Memory B cell (primary cell): ENCODE results near the gene CRADD.
"Not testable (repeated sequence)": the region's sequence is repeated elsewhere in the genome, so short reads cannot be mapped to it uniquely, and the experiment has no call there.

Experiments
- ATAC-seq: fragments of 150-1000 bp; cut with Tn5 transposase; 2 replicates; pipeline ENCODE4 v1.10.0; 2021; ENCODE audit warnings: low read depth, mild to moderate bottlenecking, moderate library complexity
- DNase-seq, 2 donors: peaks; one replicate each; pipeline ENCODE4 v3.0.0; 2022; ENCODE audit warnings: low spot score in 2 of 2
- H3K27ac Mint-ChIP-seq: one replicate; pipeline ENCODE4 v1.8.0; 2022; ENCODE audit warnings: mild to moderate bottlenecking, moderate library complexity, mixed read lengths
- H3K27me3 Mint-ChIP-seq: one replicate; pipeline ENCODE4 v1.8.0; 2022; ENCODE audit warnings: mixed read lengths
- H3K36me3 Mint-ChIP-seq: one replicate; pipeline ENCODE4 v1.8.0; 2022; ENCODE audit warnings: mild to moderate bottlenecking, mixed read lengths
- H3K4me1 Mint-ChIP-seq: one replicate; pipeline ENCODE4 v1.8.0; 2022; ENCODE audit warnings: mixed read lengths
- H3K4me3 Mint-ChIP-seq: one replicate; pipeline ENCODE4 v1.8.0; 2022; ENCODE audit warnings: mild to moderate bottlenecking, moderate library complexity, mixed read lengths
- H3K9me3 Mint-ChIP-seq: one replicate; pipeline ENCODE4 v1.8.0; 2022; ENCODE audit warnings: mixed read lengths

Gene CRADD

DNA sequence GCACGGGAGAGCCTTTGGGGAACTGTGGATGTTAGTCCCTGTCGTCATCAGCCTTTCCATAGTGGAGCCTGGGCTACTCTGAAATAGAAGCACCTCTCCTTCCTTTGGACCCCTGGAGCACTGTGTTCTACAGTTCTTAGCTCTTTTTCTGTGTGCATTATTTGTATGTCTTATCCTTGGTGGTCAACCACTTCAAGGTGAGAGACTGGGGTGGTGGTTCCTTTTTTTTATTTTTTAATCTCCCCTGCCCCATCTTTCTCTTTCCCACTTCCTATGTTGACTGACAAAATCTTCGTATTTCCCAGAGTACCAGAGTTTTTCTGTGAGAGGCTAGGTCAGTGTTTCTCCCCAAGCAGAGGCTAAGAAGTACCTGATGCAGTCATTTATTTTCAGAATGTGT, 111.7 kb downstream of the CRADD start:
- no peak for DNase-seq
- H3K9me3 Mint-ChIP-seq = no peaks in the 10 kb centered on the region
- ATAC-seq = no peak
- H3K4me3 Mint-ChIP-seq = no peak overlapping the region
- no peaks in the 10 kb centered on the region for H3K4me1 Mint-ChIP-seq
- peaks cover 13% of the 10 kb centered on the region for H3K36me3 Mint-ChIP-seq
- no peak overlapping the region for H3K27ac Mint-ChIP-seq
- no peaks in the 10 kb centered on the region for H3K27me3 Mint-ChIP-seq

DNA sequence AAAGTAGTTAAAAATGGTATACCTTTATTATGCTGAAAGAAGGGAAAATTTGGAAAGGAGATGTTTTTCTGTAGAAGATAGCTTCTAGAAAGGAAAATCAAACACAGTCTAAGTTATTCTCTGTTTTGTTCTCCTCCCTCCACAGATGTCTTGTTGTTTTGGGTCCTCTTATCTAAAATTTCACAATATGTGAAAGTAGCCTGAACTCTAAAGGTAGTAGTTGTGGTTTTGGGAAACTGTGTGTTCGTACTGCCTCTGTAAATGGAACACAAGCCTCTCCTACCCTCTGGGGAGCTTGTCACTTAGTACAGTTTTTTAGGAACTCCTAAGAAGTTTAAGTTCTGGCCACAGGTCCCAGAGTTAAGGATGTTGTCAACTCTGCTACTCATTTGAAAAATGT, 112.6 kb downstream of the CRADD start:
- H3K9me3 Mint-ChIP-seq = no peaks in the 10 kb centered on the region
- H3K4me3 Mint-ChIP-seq = no peak overlapping the region
- ATAC-seq (no peak), DNase-seq (no peak)
- no peaks in the 10 kb centered on the region for H3K4me1 Mint-ChIP-seq
- H3K27ac Mint-ChIP-seq = no peak overlapping the region
- H3K27me3 Mint-ChIP-seq = no peaks in the 10 kb centered on the region
- peaks cover 13% of the 10 kb centered on the region for H3K36me3 Mint-ChIP-seq

DNA sequence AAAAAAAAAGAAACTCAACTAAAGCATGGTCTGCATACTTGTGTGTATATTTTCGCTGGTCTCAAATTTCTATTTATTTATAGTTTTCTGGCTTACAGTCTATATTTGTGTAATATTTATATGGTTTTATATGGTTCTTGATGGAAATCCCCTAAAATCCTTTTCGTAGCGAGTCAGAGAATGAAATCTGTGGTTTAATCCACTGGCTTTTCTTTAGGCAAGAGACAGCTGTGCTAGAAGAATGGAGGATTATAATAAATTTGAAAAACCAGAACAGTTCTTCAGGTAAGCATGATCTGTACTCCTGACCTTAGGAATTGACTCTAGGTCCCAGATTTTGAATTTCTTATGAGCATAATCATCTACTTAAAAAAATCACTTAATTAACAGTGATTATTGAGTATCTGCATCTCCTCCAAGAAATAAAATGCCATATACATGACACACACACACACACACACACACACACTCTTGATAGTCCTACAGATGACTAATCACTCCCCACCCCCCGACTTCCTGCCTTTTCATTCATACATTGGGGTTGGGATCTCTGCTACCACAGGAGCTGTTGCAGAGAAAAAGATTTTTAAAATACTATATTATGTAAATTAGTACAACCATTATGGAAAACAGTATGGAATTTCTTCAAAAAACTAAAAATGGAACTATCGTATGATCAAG, 113.4 kb downstream of the CRADD start:
- H3K9me3 Mint-ChIP-seq = no peaks in the 10 kb centered on the region
- peaks cover 10% of the 10 kb centered on the region for H3K36me3 Mint-ChIP-seq
- DNase-seq = no peak
- no peak overlapping the region for H3K4me3 Mint-ChIP-seq
- H3K27ac Mint-ChIP-seq = no peak overlapping the region
- ATAC-seq = no peak
- no peaks in the 10 kb centered on the region for H3K27me3 Mint-ChIP-seq
- H3K4me1 Mint-ChIP-seq = no peaks in the 10 kb centered on the region

DNA sequence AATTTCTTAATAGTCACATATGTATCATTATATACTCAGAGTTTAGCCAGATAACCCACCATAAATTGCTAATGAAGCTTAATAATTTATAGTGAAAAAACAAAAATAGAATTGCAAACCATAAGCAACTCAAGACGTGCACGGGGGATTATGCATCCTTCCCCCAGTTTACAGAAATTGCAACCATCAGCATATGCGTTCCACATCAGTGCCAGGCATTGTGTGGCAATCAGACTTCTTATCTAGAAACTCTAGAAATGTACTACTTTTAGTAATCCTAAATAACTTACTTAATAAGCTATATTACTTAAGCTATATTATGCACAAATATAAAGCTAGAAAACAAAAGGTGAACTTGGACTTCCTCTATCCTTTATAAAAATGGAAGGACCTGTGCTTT, 115.8 kb downstream of the CRADD start:
- Mint-ChIP-seq H3K4me1 (no peaks in the 10 kb centered on the region), H3K9me3 (no peaks in the 10 kb centered on the region), H3K27ac (no peak overlapping the region), H3K4me3 (no peak overlapping the region), H3K27me3 (no peaks in the 10 kb centered on the region), H3K36me3 (peaks cover 3% of the 10 kb centered on the region)
- ATAC-seq (no peak), DNase-seq (no peak)

DNA sequence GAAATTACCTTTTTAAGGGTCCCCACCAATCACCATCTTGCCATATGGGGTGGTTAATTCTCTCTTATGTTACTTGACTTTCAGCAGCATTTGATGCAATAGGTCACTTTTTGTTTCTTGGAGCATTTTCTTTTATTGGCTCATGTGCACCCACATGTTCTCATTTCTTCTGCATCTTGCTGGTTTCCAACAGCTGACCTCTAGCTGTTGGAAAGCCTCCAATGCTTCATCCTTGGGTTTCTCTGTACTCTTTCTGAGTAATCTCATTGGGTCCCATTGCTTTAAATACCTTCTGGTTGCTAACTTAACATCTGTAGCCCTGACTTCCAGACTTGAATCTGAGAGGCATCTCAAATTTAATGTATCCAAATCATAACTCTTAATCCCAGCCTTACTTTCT, 116.8 kb downstream of the CRADD start:
- Mint-ChIP-seq H3K4me3 (no peak overlapping the region), H3K4me1 (no peaks in the 10 kb centered on the region), H3K27me3 (no peaks in the 10 kb centered on the region), H3K27ac (no peak overlapping the region), H3K36me3 (no peaks in the 10 kb centered on the region), H3K9me3 (no peaks in the 10 kb centered on the region)
- no peak for DNase-seq
- ATAC-seq = no peak

DNA sequence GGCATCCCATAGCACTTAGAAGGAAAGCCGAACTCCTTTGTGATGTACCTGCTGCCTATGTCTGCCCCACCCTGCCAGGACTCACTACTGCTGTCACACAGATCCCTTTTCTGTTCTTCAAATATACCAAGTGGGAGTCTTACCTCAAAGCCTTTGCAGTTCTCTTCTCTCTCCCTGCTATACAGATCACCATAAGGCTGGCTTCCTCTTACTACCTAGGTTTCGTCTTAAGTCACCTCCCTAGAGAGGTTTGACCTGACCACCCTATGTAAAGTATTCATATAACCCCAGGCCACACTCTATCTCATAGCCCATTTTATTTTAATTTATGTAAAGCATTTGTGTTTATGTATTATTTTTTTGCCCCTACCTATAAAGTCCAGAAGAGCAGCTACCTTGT, 117.6 kb downstream of the CRADD start:
- Mint-ChIP-seq H3K4me3 (no peak overlapping the region), H3K4me1 (no peaks in the 10 kb centered on the region), H3K27me3 (no peaks in the 10 kb centered on the region), H3K36me3 (peaks cover under 1% of the 10 kb centered on the region), H3K27ac (no peak overlapping the region), H3K9me3 (no peaks in the 10 kb centered on the region)
- ATAC-seq = no peak
- no peak for DNase-seq

DNA sequence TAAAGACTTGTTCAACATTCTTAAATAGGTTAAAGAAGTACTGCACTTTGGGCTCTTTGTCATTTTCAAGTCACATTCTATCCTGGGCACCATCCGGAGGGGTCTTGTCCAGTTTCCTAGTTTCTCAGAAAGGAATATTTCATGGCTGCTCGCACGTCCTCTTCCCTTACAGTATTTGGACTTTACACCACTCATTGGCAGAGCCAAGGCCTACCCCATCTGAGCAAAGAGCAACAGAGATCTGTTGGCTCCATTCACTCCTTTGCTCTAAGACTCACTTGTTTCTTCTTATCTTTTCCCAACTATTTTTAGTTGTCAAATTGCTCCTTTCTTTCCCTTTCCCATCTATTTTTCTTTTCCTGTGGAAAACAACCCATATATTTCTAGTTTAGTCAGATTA, 118.2 kb downstream of the CRADD start:
- ATAC-seq = no peak
- Mint-ChIP-seq H3K27me3 (no peaks in the 10 kb centered on the region), H3K4me3 (no peak overlapping the region), H3K9me3 (no peaks in the 10 kb centered on the region), H3K27ac (no peak overlapping the region), H3K36me3 (peaks cover 4% of the 10 kb centered on the region), H3K4me1 (no peaks in the 10 kb centered on the region)
- DNase-seq = no peak

DNA sequence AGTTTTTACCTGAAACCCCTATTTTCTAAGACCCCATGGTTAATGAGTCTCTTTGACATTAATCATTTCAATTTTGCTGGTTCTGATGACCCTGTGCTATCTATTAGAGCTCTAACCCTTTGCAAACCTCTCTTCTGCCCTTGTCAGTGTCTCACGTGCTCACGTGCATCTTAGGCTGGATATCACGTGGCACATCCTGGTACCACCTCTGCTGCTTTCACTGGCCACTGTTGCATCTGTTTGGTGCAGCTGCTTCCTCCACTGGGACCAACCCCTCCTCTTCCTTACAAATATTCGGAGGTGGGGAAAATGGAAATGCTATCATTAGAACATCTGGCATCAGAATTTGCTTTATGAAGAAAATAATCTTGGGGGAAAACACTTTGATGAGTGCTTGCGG, 119.6 kb downstream of the CRADD start:
- ATAC-seq = no peak
- Mint-ChIP-seq H3K4me3 (no peak overlapping the region), H3K9me3 (peaks cover 1% of the 10 kb centered on the region), H3K4me1 (no peaks in the 10 kb centered on the region), H3K27me3 (no peaks in the 10 kb centered on the region), H3K36me3 (peaks cover 8% of the 10 kb centered on the region), H3K27ac (no peak overlapping the region)
- no peak for DNase-seq

DNA sequence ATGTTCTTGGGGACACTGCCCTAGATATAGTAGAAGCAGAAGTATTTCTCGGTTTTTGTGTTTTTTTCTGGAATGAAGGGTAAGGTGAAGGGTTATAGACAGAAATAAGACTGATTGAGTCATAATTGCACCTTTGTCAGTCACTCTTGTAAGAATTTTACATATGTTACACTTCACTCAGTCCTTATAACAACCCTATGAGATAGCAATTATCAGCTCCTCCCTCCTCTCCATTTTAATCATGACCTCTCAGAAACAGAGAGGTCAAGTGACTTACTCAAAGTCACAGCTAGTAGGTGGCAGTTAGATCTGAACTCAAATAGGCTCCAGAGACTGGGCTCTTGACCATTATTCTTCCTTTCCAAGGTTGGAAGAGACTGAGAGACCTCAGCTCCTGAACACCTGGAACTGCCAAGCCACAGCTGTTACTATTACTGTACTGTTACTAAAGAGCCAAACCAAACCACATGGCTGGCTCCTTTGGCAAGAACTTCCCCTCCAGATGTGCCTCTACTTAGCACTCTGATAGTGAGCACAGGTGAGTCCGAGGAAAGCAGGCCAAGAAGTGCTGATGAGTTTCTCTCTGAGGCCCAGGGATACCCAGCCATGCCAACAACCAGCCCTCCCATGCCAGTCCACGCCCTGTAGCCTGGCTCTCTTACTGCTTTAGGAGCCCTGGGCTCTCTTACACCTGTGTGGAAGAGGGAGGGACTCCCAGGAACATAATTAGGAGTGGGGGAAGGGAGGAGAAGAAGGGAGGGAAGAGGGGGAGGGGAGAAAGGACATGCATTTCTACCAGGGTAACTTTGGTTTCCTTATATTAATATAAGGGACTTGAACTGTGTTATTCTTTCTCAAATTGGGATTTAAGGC, 121.3 kb downstream of the CRADD start:
- ATAC-seq (no peak), DNase-seq (no peak)
- Mint-ChIP-seq H3K9me3 (peaks cover 1% of the 10 kb centered on the region), H3K36me3 (peaks cover 8% of the 10 kb centered on the region), H3K4me3 (no peak overlapping the region), H3K27ac (no peak overlapping the region), H3K27me3 (no peaks in the 10 kb centered on the region), H3K4me1 (no peaks in the 10 kb centered on the region)

DNA sequence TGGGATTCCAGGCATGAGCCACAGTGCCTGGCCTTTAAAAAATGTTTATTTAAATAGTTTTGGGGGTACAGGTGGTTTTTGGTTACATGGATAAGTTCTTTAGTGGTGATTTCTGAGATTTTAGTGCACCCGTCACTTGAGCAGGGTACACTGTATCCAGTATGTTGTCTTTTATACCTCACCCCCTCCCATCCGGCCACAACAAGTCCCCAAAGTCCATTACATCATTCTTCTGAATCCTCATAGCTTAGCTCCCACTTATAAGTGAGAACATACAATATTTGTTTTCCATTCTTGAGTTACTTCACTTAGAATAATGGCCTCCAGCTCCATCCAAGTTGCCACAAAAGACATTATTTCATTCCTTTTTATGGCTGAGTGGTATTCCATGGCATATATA, 124.5 kb downstream of the CRADD start:
- not testable (repeated sequence) for H3K27ac Mint-ChIP-seq, H3K27me3 Mint-ChIP-seq, H3K9me3 Mint-ChIP-seq, H3K36me3 Mint-ChIP-seq, H3K4me3 Mint-ChIP-seq, H3K4me1 Mint-ChIP-seq, DNase-seq, ATAC-seq

DNA sequence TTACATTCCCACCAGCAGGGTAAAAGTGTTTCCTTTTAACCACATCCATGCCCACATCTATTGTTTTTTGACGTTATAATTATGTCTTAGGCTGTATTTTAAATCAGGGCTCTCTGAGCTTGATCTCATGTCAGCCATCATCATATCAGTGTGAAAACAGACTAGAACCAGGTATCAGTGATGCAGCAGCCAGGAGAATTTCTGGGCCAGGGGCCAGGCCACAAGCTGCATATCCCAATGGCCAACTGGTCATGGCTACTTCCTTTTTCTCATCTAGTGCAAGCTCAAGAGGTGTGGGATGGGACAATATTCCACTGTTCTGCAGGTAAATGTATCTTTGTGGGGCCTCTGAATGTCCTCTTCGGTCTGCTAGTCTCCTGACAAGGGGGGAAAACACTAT, 125.1 kb downstream of the CRADD start:
- no peak overlapping the region for H3K4me3 Mint-ChIP-seq
- no peaks in the 10 kb centered on the region for H3K27me3 Mint-ChIP-seq
- H3K27ac Mint-ChIP-seq = no peak overlapping the region
- H3K36me3 Mint-ChIP-seq = peaks cover 8% of the 10 kb centered on the region
- ATAC-seq (no peak), DNase-seq (no peak)
- H3K4me1 Mint-ChIP-seq = no peaks in the 10 kb centered on the region
- peaks cover 2% of the 10 kb centered on the region for H3K9me3 Mint-ChIP-seq

DNA sequence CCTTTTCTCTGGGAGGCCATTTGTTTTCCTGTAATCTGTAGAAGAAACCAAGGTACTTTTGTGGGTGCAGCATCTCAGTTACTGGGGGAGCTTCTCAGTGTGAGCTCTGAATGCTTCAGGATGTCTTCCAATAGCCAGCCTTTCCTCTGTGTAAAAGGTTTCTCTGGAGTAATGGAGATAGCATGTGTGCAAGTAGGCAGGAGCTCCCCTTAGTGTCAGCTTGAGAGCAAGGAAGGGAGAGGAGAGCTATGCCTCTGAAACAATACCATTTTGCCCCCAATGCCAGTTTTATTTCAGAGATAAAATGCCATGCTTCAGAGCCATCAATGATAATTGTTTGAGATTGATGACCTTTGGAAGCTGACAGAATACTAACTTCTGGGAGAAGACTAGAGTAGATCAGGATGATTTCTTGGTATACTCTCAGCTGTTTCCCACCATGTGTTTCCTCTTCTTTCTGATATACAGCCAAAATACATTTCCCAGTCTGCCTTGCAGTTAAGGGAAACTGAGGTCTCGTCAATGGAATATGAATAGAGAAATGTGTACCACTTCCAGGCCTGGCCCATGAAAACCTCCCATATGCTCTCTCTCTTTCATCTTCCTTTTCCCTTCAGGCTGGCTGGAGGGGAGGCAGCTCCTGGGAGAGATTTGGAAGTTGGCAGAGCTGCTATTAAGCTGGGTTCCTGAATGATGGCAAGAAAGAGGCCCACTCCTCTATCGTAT, 125.7 kb downstream of the CRADD start:
- DNase-seq (no peak), ATAC-seq (no peak)
- Mint-ChIP-seq H3K36me3 (peaks cover 10% of the 10 kb centered on the region), H3K27ac (no peak overlapping the region), H3K27me3 (no peaks in the 10 kb centered on the region), H3K4me1 (no peaks in the 10 kb centered on the region), H3K9me3 (peaks cover 3% of the 10 kb centered on the region), H3K4me3 (no peak overlapping the region)

DNA sequence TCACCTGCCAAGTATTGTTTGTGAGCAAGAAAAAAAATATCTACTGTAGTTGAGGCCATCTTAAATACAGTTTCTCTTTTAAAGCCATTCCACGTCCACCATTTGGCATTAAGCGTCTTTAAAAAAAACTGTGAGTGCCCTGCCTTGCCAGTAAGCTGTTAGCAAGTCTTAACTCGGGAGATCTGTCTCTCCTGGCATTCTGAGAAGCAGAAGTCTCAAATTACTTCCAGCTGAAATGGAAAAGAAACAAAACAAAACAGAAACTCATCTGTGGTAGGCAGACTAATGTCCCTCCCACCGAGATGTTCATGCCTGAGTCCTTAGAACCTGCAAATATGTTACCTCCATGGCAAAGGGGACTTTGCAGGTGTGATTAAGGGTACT, 126.2 kb downstream of the CRADD start:
- Mint-ChIP-seq H3K27me3 (no peaks in the 10 kb centered on the region), H3K4me3 (no peak overlapping the region), H3K27ac (no peak overlapping the region), H3K9me3 (peaks cover 3% of the 10 kb centered on the region), H3K4me1 (no peaks in the 10 kb centered on the region), H3K36me3 (peaks cover 10% of the 10 kb centered on the region)
- no peak for ATAC-seq
- no peak for DNase-seq

DNA sequence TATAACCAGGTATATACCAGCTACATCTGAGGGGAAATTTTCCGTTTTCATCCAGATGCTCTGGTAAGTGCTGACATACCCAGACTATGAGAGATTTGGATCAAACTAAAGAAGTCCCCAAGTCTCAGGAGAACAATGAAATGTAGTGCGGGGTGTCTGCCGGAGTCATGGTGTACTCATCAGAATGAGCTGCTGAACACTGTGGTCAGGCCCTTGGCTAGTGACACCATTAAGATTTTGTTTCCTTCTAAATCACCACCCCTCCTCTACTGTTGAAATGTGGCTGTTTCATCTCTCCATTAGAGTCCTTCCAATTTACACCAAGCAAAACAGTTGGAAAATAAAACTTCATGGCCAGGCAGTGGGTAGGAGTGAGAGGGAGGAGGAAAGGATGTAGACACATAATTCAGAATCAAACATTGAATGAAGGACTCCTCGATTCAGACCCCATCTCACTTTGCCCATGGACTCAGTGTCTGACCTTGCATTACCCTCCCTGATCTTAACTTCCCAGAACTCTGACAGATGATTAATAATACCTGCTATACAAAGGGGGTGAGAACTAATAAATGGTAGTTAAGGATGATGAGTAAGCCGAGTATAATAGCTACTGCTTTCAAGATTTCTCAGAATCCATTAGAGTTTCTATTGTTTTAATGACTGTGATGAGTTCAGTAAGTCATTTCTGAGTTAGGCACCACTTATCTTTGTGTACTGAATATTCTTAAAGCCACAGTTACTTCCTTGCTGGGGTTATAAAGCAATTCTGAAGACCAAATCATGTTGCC, 127.4 kb downstream of the CRADD start:
- Mint-ChIP-seq H3K4me1 (no peaks in the 10 kb centered on the region), H3K4me3 (no peak overlapping the region), H3K36me3 (peaks cover 10% of the 10 kb centered on the region), H3K9me3 (peaks cover 3% of the 10 kb centered on the region), H3K27ac (no peak overlapping the region), H3K27me3 (no peaks in the 10 kb centered on the region)
- no peak for DNase-seq
- ATAC-seq = no peak
